Endothelial cell of umbilical vein (primary cell): ENCODE results near the gene CC2D2B. TPM values are rescaled to one million over a fixed set of nuclear protein-coding genes. Genes with fewer than 3 reads are reported as not detected.

Experiments
- BruUV-seq: library from RNA; stranded (reverse); fragments of 400-500 nt; replicated peaks from 2 replicates; lab custom pipeline; 2021; lab: Mats Ljungman, UMichigan
- CTCF ChIA-PET: fragments of 300-600, 350-600 bp; sonication (Branson Sonifier 250); formaldehyde crosslinking; loops from one replicate; lab custom pipeline; 2021; ENCODE audit warnings: antibody characterized with exemption, inconsistent platforms; lab: Charles Lee
- POLR2A ChIA-PET: fragments of 300-600, 350-600 bp; sonication (Branson Sonifier 250); formaldehyde crosslinking; loops from one replicate; lab custom pipeline; 2021; ENCODE audit warnings: antibody characterized with exemption, inconsistent platforms; lab: Charles Lee
- DNase-seq: peaks from one replicate; pipeline ENCODE4 v3.0.0-alpha.2; 2011; ENCODE audit warnings: low read depth, low spot score
- FAIRE-seq: peaks from 2 replicates; lab custom pipeline; 2011; peaks lifted over from hg19 to GRCh38; lab: Jason Lieb, UNC
- H2AFZ ChIP-seq: 2 replicates; pipeline ENCODE4 v1.6.0; 2012; ENCODE audit warnings: low read depth, low read length, control low read depth, inconsistent platforms
- H3K27ac ChIP-seq: 2 replicates; pipeline ENCODE4 v1.5.1; 2011; ENCODE audit warnings: low read depth, mild to moderate bottlenecking, control low read depth, low read length, moderate library complexity; ENCODE audit not compliant: insufficient read depth
- H3K27me3 ChIP-seq, 2 experiments: 2 replicates each; pipeline versions ENCODE4 v1.6.0 to v1.6.1; 2011; ENCODE audit warnings: low read length in 2 of 2, mixed read lengths in 1 of 2; ENCODE audit not compliant: control insufficient read depth in 2 of 2, insufficient read depth in 2 of 2
- H3K36me3 ChIP-seq, 2 experiments: 2 replicates in 1 of 2; 3 replicates in 1 of 2; pipeline ENCODE4 v1.5.1; 2011; ENCODE audit warnings: low read length in 2 of 2, mild to moderate bottlenecking in 1 of 2, moderate library complexity in 1 of 2; ENCODE audit not compliant: control insufficient read depth in 2 of 2, insufficient read depth in 2 of 2; ENCODE audit errors: extremely low read depth in 1 of 2
- H3K4me1 ChIP-seq: 3 replicates; pipeline ENCODE4 v1.5.1; 2011; ENCODE audit warnings: mild to moderate bottlenecking, low read length; ENCODE audit not compliant: control insufficient read depth, insufficient read depth; ENCODE audit errors: extremely low read depth
- H3K4me2 ChIP-seq: 2 replicates; pipeline ENCODE4 v1.6.1; 2011; ENCODE audit warnings: low read length, control low read depth, mixed read lengths; ENCODE audit not compliant: insufficient read depth
- H3K4me3 ChIP-seq, 3 experiments: fragments of 200-600 bp in 1 of 3; sonication (generic), shearing (Covaris generic) in 1 of 3; replicated peaks in 1 of 3; 2 replicates each; pipeline ENCODE4 v1.5.1; 2011 to 2016; ENCODE audit warnings: control low read depth in 3 of 3, low read length in 3 of 3, mild to moderate bottlenecking in 2 of 3, inconsistent platforms in 1 of 3, low read depth in 1 of 3, moderate library complexity in 1 of 3; ENCODE audit not compliant: insufficient read depth in 1 of 3
- H3K79me2 ChIP-seq: 2 replicates; pipeline ENCODE4 v1.6.0; 2012; ENCODE audit warnings: low read length, inconsistent platforms; ENCODE audit not compliant: control insufficient read depth, insufficient read depth
- H3K9ac ChIP-seq: replicated peaks from 2 replicates; pipeline ENCODE3; 2011; ENCODE audit warnings: low read length, control low read depth; ENCODE audit not compliant: insufficient read depth; ENCODE audit errors: extremely low read depth
- H3K9me1 ChIP-seq: replicated peaks from 3 replicates; pipeline ENCODE4 v1.6.0; 2011; ENCODE audit warnings: mild to moderate bottlenecking, low read length; ENCODE audit not compliant: control insufficient read depth, insufficient read depth; ENCODE audit errors: extremely low read depth
- H3K9me3 ChIP-seq: replicated peaks from 2 replicates; pipeline ENCODE4 v1.5.1; 2012; ENCODE audit warnings: low read length, inconsistent platforms; ENCODE audit not compliant: control insufficient read depth, insufficient read depth
- H4K20me1 ChIP-seq: replicated peaks from 2 replicates; pipeline ENCODE3; 2011; ENCODE audit warnings: mild to moderate bottlenecking, low read length; ENCODE audit not compliant: control insufficient read depth, insufficient read depth; ENCODE audit errors: extremely low read depth
- EZH2 ChIP-seq: IDR thresholded peaks from 2 replicates; pipeline ENCODE4 v1.6.1; 2012; ENCODE audit warnings: borderline replicate concordance, low read depth, mild to moderate bottlenecking, moderate library complexity, low read length, inconsistent platforms; ENCODE audit not compliant: severe bottlenecking
- FOS ChIP-seq: IDR thresholded peaks from 2 replicates; pipeline ENCODE4 v1.6.1; 2011; ENCODE audit warnings: mild to moderate bottlenecking, low read length, moderate library complexity, borderline replicate concordance; ENCODE audit not compliant: insufficient read depth
- GATA2 ChIP-seq: IDR thresholded peaks from 2 replicates; pipeline ENCODE4 v1.7.0; 2011; ENCODE audit warnings: low read depth, mild to moderate bottlenecking, moderate library complexity, mixed read lengths, low read length; ENCODE audit not compliant: insufficient read length, insufficient read depth
- JUN ChIP-seq: IDR thresholded peaks from 2 replicates; pipeline ENCODE4 v1.6.1; 2011; ENCODE audit warnings: borderline replicate concordance, low read depth; ENCODE audit not compliant: insufficient read length, insufficient read depth
- MYC ChIP-seq: IDR thresholded peaks from one replicate; pipeline ENCODE4 v1.6.1; 2011; ENCODE audit warnings: mild to moderate bottlenecking, low read depth, low read length
- POLR2A ChIP-seq: IDR thresholded peaks from 2 replicates; pipeline ENCODE4 v1.6.1; 2012; ENCODE audit warnings: low read depth, mild to moderate bottlenecking, control low read depth, low read length
- POLR2AphosphoS5 ChIP-seq: IDR thresholded peaks from 2 replicates; pipeline ENCODE4 v1.6.1; 2012; ENCODE audit warnings: low read depth, mild to moderate bottlenecking, control low read depth, low read length, moderate library complexity; ENCODE audit not compliant: insufficient read depth
- dilution Hi-C: fragments of 300-500 bp; cut with MboI; formaldehyde crosslinking; loops from one replicate; pipeline ENCODE4 v1.15.0; 2019; ENCODE audit warnings: low sequenced_read_pairs; ENCODE audit not compliant: extremely low pct_ligation_motif_present
- intact Hi-C: fragments of 100-400 bp; cut with micrococcal nuclease; formaldehyde crosslinking; loops from one replicate; pipeline ENCODE4 v1.10.0; 2022
- polyA plus RNA-seq, 4 experiments: library from polyadenylated mRNA; depleted of rRNA in 3 of 4; stranded (reverse) in 3 of 4; unstranded in 1 of 4; fragments of >200 nt; gene quantifications; 2 replicates each; pipeline versions ENCODE4 v1.2.1 to v1.2.3, GENCODE V29; 2011 to 2012; ENCODE audit warnings: missing spikeins in 1 of 4
- total RNA-seq: library from RNA; stranded (reverse); gene quantifications from 2 replicates; pipeline ENCODE4 v1.2.3, GENCODE V29; 2021
- TF ChIP-seq, protein P1 (sequence below), 2 donors: IDR thresholded peaks; 1 replicate in 1 of 2; 2 replicates in 1 of 2; pipeline ENCODE4 v1.5.1; 2011; ENCODE audit warnings: low read length in 2 of 2, mild to moderate bottlenecking in 2 of 2, moderate library complexity in 2 of 2, control low read depth in 1 of 2, inconsistent platforms in 1 of 2, low read depth in 1 of 2; ENCODE audit not compliant: insufficient read depth in 1 of 2; ENCODE audit errors: extremely low read depth in 1 of 2
- TF ChIP-seq, protein P2 (sequence below): IDR thresholded peaks from 2 replicates; pipeline ENCODE4 v1.6.1; 2011; ENCODE audit not compliant: insufficient read depth, insufficient read length

CC2D2B gene
- total and polyA plus RNA-seq, 2 donors (not counting 3 experiments of a cell fraction or from before 2014, with no cell fraction given), result 0.21 to 1.2 TPM

DNA sequence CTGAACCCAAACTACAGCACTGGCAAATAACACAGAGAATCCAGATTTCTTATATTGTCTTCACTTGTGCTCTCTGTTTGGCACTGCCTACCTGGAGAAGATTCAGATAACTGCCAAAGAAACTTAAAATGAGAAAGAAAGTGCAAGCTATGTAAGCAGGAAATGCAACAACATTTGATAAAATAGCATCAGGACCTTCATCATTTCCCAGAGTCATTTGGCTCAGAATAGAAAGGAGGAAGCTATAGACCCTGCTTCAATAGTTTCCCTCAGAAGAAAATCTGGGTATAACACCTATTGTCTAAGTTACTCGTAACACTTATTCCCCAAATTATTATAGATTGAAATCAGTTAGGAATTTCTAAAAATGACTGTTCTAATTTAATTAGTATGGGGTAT, 56.2 kb downstream of the CC2D2B start:
- Histone ChIP-seq H3K4me3 (no peak overlapping the region), H3K9me1 (no peaks in the 10 kb centered on the region), H3K9ac (no peak overlapping the region), H3K4me2 (no peak overlapping the region), H3K79me2 (no peaks in the 10 kb centered on the region), H3K9me3 (no peaks in the 10 kb centered on the region), H4K20me1 (no peaks in the 10 kb centered on the region), H3K4me1 (no peaks in the 10 kb centered on the region), H3K27ac (no peak overlapping the region), H3K36me3 (no peaks in the 10 kb centered on the region), H2AFZ (no peak overlapping the region), H3K27me3 (peaks cover 2 to 3% of the 10 kb centered on the region in 2 experiments)
- intact Hi-C loops (no loop called here), dilution Hi-C loops (no loop called here)
- DNase-seq (no peak), FAIRE-seq (no peak)
- CTCF ChIA-PET, result interaction anchor here (0.7 kb wide), 1 partner anchor 270 kb away, joined by 3 read pairs; the partner anchor contains the start of gene TCTN3
- no TSS peak for BruUV-seq
- POLR2A ChIA-PET, result no interaction called here
- TF ChIP-seq POLR2A (no peak), EZH2 (no peak), JUN (no peak), MYC (no peak), GATA2 (no peak), POLR2AphosphoS5 (no peak), FOS (no peak)
- TF ChIP-seq, protein P1, sequence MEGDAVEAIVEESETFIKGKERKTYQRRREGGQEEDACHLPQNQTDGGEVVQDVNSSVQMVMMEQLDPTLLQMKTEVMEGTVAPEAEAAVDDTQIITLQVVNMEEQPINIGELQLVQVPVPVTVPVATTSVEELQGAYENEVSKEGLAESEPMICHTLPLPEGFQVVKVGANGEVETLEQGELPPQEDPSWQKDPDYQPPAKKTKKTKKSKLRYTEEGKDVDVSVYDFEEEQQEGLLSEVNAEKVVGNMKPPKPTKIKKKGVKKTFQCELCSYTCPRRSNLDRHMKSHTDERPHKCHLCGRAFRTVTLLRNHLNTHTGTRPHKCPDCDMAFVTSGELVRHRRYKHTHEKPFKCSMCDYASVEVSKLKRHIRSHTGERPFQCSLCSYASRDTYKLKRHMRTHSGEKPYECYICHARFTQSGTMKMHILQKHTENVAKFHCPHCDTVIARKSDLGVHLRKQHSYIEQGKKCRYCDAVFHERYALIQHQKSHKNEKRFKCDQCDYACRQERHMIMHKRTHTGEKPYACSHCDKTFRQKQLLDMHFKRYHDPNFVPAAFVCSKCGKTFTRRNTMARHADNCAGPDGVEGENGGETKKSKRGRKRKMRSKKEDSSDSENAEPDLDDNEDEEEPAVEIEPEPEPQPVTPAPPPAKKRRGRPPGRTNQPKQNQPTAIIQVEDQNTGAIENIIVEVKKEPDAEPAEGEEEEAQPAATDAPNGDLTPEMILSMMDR (IDR thresholded peaks at IDR 0.05; ENCODE audit: extremely low read depth in 1 of 2, insufficient read depth in 1 of 2, low read depth in 1 of 2, low read length in 2 of 2), result no peak
- TF ChIP-seq, protein P2, sequence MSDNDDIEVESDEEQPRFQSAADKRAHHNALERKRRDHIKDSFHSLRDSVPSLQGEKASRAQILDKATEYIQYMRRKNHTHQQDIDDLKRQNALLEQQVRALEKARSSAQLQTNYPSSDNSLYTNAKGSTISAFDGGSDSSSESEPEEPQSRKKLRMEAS, result no peak
